ENCODE data around the gene GATAD2A. TPM values are rescaled to one million over a fixed set of nuclear protein-coding genes. Genes with fewer than 3 reads are reported as not detected.
A peak's percentile ranks its signal among the peaks of the same experiment; 100 is the strongest.

GATAD2A gene
- total and polyA plus RNA-seq, 9 of the 15 experiments (the other 6 are each of a cell fraction or from before 2014, with no cell fraction given), result 2.4 to 226 (median 44.2) TPM

- Histone ChIP-seq H3K27me3 (ENCODE audit: control insufficient read depth in 2 of 2, insufficient read depth in 2 of 2, low read length in 2 of 2) (no peaks in the 10 kb centered on the region), H2AFZ (ENCODE audit: low read depth, low read length) (no peak overlapping the region), H3K36me3 (ENCODE audit: control insufficient read depth, insufficient read depth, low read length) (peaks cover 66% of the 10 kb centered on the region; the same call in 2 of the 3 replicates), H4K20me1 (replicated peaks; ENCODE audit: control insufficient read depth, insufficient read depth, low read length) (peaks cover 20% of the 10 kb centered on the region; the same call in 1 of the 2 replicates), H3K4me1 (replicated peaks in 1 of 2; ENCODE audit: control insufficient read depth in 2 of 2, insufficient read depth in 2 of 2, low read length in 2 of 2) (peaks cover 38 to 48% of the 10 kb centered on the region in 2 experiments), H3K4me3 (no peak overlapping the region), H3K9ac (ENCODE audit: insufficient read depth in 1 of 2, low read depth in 2 of 2, low read length in 2 of 2) (peak overlapping the region in 1 of 2 experiments; percentile 35; a peak in 1 of 4 replicates), H3K9me3 (replicated peaks; ENCODE audit: control insufficient read depth, insufficient read depth, low read depth, low read length) (no peaks in the 10 kb centered on the region), H3K9me1 (ENCODE audit: control insufficient read depth, insufficient read depth, low read length) (peaks cover 4% of the 10 kb centered on the region), H3K79me2 (ENCODE audit: control insufficient read depth, insufficient read depth, low read length) (peaks cover 94% of the 10 kb centered on the region), H3K27ac (ENCODE audit: extremely low read depth, low read depth, low read length) (no peak overlapping the region), H3K4me2 (ENCODE audit: insufficient read depth, low read length) (no peak overlapping the region)
- BruUV-seq (replicated peaks), result no TSS peak
- in situ Hi-C loops (cut with MboI), result no loop called here
- ATAC-seq, result no peak
- FAIRE-seq, result no peak
- POLR2A ChIA-PET, result interaction anchor here (0.6 kb wide), 1 partner anchor 10 kb away, joined by 3 read pairs; no protein-coding TSS in a partner anchor
- intact Hi-C loops (cut with micrococcal nuclease), result loop anchor here (5.0 kb wide), 1 partner anchor 99 kb away; no protein-coding TSS in a partner anchor
- DNase-seq (ENCODE audit: extremely low read depth in 1 of 4, low spot score in 3 of 4), result no peak
- TF ChIP-seq NCOA2 (IDR thresholded peaks at IDR 0.05; ENCODE audit: partially characterized antibody in 2 of 2) (no peak), FIP1L1 (IDR thresholded peaks at IDR 0.05; ENCODE audit: low read depth, low read length, poor library complexity, severe bottlenecking) (no peak), GTF2A2 (tag; IDR thresholded peaks at IDR 0.05) (no peak), RERE (CRISPR knock-in tag; IDR thresholded peaks at IDR 0.05; ENCODE audit: borderline replicate concordance) (no peak), MXI1 (IDR thresholded peaks at IDR 0.05; ENCODE audit: low read depth, low read length) (no peak), WHSC1 (IDR thresholded peaks at IDR 0.05; ENCODE audit: low read length) (no peak), EP400 (IDR thresholded peaks at IDR 0.05) (no peak), ZNF316 (IDR thresholded peaks at IDR 0.05) (no peak)
- WGBS (ENCODE audit: insufficient coverage, low coverage, missing lambda C conversion rate), result 93% methylated on average over 5 of the region's 5 CpGs
- CTCF ChIA-PET (ENCODE audit: low intra/inter-chr PET ratio), result no interaction called here
Observed at GRCh38 chr19:19485998-19486290, 80.5 kb downstream of the GATAD2A start.
